ENCODE data around the gene KCNV2.
"Not testable (repeated sequence)": the region's sequence is repeated elsewhere in the genome, so short reads cannot be mapped to it uniquely, and the experiment has no call there.

The KCNV2 gene

DNA sequence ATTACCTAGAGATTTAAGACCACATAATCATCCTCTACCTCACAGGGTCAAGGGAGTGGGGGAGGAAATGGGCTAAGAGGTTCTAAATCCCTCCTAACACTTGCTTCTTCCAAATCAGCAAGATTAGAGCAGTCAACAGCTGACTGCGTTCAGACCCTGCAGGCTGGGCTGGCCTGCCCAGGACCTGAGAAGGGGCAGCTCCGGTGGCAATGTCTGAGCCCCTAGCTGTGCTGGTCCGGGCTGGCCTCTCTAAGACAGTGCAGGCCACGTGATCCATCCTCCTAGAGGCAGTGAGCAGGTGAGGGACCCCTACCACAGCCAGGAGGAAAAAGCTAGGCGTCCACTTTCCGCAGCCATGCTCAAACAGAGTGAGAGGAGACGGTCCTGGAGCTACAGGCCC is at the start of gene KCNV2:
Gene KCNV2 (plus strand): TSS at position 126 of the 400 bp plus-strand sequence. CDS start 230 bp downstream, at position 356.
- no peak for DNase-seq

DNA sequence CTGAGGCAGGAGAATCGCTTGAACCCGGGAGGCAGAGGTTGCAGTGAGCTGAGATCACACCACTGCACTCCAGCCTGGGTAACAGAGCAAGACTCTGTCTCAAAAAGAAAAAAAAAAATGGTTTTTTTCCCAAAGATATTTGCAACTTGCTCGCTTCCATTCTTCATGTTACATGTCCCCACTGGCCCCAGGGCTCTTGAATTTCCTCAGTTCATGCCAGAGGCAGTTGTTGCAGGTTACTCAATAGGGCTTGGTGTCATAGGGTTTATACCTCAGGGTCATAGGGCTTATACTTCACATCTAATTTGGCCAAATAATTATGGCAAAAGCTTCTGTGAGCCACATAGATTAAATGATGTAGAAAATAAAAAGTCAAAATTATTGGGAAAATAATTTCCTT is 44.1 kb upstream of the KCNV2 start:
- no peak for DNase-seq

DNA sequence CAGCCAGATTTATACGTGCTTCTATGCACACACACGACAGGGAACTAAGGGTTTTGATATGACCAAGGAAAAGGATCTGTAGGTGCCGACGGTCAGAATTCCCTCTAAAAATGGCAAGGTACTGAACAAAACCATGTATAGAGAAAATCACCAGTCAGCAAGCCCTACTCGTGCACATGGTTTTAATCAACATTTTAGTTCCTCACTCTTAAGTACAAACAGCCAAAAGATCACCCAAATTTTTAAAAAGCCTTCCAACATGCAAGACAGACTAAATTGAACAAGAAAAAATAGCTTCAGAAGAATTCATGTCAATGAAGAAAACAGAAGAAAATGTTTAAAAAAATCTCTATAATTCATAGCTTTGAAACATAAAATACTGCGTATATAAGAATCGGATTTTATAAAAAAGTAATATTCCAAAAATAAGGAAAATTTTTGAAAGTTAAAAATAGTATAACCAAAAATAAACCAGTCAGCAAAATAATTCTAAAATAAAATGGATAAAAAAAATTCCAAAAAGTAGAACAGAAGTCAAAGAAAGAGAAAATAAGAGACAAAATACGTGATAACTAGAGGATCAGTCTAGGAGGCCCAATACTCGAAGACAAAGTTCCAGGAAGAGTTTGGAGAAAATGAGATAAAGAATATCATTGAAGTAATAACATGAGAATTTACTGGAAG is 43.0 kb upstream of the KCNV2 start:
- no peak for DNase-seq

DNA sequence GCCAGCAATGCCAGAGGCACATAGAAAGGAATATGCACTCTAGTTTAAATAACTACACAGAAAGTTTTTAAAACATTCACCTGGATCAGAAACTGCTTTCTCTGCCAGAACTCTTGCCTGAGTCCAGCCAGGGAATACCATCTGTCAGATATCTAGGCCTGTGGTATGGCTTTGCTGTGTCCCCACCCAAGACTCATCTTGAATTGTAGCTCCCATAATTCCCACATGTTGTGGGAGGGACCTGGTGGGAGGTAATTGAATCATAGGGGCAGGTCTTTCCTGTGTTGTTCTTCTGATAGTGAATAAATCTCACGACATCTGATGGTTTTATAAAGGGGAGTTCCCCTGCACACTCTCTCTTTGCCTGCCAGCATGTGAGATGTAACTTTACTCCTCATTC is 41.5 kb upstream of the KCNV2 start:
- DNase-seq: no peak

DNA sequence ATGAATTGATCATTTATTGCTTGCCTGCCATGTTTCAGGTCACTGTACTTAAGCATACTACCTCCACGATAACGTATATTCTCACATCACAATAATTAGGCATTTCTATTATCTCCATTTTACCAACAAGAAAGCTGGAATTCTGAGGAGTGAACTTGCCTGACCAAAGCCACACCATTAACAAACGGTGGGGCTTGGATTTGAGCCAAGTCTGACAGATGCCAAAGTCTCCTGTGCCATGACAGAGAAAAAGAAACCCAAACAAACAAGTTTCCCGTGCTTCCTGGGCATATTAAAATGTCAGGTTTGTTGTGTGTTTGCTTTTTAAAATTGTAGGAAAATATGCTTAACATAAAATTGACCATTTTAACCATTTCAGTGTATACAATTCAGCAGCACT is 40.8 kb upstream of the KCNV2 start:
- DNase-seq: no peak

DNA sequence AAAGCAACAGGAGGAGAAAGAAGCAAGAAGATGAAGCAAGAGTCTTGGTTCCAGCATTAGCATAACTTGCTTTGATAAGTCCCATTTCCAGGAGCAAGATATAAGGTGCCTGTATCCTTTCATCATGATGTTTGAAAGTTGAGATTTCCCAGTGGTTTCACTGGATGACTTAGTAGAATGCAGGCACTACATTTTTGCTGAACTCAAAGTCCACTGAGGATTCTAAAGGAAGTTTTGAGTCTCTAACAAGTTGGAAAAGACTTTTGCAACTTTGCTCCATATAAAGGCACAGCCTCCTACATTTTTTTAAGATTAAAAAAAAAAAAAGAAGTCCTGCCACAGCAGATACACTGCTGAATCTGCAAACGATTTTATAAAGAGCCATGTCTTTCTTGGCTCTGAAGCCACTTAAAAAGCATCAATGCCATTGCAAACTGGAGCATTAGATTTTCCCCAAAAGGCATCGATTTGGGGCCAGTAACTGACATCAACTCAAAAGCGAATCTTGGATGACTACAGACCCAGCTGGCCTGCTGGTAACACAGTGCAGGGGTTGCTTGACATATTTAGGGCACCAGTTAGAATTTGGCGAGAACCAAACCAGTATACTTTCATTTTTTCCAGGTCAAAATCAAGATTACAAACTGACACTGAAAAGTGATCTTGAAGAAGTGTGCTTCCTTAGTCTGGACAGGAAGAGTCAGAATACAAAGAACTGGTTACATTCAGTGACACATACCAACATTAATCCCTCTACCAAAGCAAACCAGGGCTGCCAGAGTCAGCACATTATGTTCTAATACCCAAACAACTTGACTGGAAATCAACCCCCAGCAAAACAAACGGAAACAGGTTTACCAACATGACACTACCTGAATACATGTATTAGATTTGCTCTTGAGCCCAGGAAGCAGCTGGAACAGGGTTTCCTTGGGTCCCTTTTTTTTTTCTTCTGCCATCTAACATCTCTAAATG is 39.1 kb upstream of the KCNV2 start:
- DNase-seq: no peak

DNA sequence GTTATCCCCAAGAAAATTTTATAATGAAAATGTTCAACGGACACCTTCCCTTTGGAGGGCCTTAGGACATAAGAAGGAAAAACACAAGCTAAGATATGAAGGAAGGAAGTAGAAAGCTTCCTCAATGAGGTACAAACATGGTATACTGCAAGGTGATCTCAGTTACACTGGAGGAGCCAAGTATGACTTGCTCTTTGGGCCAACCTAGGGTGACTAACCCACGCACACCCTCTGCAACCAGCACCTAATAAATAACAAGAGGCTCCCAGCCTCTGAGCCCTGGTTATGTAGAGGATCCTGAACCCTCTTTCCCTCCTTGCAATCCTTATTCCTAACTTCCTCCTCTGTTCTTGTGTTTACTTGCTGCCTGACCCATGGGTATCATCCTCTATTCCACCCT is 38.3 kb upstream of the KCNV2 start:
- no peak for DNase-seq

DNA sequence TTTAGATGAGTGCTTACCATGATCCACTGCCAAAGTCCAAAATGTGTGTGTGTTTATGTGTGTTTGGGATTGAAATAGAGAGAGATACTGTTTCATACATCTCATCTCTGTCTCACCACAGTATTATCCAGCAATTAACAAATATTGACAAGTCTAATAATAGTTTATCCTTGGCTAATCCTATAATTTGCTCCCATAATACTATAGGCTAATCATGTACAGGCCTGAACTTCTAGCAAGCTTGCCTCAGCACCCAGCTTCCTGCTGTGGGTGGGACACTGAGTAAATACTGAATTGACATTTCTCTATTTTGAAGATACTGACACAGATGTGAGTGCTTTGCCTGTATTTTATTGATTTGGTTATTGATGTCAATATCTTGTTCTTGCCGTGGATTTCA is 35.3 kb upstream of the KCNV2 start:
- no peak for DNase-seq

DNA sequence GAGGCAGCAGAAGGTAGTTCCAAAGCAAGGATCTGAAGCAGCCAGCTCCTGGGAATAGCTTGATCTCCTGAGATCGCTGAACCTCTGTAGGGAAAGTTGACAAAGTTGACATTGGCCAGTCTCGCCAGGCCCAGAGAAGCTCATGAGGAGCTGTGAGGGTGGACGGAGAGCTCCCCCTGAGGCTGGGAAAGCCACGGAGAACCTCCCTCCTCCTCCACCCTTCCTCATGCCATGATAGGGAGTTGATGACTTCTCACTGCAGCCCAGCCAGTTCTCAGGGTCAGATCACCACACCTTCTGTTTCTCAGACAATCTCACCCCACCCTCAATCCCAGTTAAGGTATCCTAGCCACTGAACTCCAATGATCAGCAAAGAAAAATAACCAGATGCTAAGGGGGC is 30.4 kb upstream of the KCNV2 start:
- no peak for DNase-seq

DNA sequence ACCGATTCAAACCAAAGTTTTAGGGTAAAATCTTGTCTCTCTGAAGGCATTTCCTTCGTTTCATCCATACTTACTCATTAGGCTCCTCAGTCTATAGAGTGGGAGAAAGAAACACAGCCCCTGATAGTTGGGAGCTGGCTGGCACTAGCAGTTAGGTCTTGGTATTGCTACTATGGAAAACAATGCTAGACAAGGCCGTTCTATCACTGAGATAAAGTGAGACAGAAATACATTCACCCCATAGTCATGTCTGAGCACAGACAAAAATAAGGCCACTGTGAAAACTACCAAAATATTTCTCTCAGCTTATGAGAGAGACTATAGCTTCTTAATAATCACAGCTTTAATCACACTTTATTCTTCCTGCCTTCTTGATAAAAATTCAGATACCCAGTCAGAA is 28.7 kb upstream of the KCNV2 start:
- no peak for DNase-seq

DNA sequence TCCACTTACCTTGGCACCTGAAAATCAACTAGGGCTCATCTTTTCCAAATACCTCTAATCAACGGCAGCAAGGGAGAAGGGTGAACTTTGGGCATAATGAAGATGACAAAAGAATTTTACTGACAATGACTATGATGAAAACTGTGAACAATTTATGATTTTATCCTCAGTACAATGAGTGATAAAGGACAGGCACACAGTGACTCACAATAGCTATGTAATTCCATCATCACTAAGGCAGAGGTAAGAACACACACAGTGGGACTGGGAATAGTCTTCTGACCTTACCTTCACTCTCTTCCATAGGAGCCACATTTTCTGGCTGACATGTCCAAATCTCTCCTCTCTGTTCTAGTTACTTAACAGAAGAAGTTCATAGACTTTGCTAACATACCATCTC is 26.1 kb upstream of the KCNV2 start:
- DNase-seq: no peak

DNA sequence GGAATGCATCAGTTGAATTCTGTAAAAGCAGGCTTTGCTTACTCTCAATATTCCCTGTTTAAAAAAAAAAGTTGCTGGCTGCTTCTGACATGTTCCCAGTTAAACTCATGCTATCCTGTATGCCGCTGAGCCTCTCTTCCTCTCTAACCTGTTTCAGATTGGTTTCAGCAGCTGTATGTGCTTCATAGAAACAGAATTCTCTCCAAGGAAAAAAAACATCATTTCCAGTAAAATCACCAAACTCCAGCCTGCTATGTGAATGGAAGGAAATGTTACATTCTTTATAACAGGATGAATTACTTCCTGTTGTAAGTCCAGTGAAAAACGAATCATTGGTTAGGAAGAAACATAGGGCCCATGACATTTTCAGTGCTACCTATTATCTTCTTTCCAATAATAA is 25.7 kb upstream of the KCNV2 start:
- DNase-seq: no peak

DNA sequence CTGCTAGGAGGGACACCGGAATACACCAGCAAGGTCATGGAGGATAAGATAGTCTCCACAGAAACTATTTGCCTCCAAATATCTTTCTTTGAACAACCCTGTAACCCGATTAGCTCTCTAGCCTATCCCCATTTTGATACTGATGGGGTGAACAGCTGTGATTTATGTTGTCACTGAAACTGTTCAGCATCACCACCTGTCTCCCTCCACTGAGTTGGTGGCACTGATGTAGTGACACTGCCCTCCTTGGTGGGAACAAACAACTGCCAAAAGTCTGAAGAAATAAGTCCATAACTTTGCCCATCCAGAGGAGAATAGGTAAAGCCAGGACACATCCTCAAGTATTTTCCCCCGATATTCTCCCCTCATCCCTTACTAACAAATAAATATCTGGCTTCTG is 24.3 kb upstream of the KCNV2 start:
- DNase-seq: no peak

DNA sequence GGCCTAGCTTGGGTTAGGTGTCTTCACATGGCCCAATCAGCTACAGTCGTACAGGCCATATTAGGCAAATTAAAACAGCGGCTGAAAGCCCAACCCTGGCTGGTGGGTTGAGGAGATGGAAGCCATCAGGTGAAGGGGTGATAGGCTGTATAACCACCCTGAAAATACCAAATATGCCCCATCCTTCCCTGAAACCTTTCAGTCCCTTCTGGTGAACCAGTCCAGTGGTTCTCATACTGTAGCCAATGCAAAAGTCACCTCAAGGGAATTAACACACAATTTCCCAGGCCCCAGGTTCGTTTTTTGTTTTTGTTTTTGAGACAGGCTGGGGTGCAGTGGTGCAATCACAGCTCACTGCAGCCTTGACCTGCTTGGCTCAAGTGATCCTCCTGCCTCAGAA is 19.8 kb upstream of the KCNV2 start:
- DNase-seq: no peak

DNA sequence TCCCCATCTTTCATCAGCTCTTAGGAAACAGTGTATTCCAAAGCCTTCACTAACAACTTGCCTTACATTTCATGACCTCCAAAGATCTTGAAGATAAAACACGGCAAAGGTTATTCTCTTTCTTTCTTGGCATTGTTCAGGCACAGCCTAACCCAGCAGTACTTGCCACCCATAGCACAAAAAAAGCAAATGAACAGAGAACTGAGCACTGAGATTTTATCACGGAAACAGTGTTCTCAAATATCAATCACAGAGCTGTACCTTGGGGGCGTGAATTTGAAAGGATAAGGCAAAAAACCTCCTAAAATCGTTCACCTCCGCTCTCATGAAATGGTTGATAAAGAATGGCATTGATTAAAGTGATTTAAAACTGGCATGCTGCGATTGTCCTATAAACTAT is 16.9 kb upstream of the KCNV2 start:
- DNase-seq: no peak

DNA sequence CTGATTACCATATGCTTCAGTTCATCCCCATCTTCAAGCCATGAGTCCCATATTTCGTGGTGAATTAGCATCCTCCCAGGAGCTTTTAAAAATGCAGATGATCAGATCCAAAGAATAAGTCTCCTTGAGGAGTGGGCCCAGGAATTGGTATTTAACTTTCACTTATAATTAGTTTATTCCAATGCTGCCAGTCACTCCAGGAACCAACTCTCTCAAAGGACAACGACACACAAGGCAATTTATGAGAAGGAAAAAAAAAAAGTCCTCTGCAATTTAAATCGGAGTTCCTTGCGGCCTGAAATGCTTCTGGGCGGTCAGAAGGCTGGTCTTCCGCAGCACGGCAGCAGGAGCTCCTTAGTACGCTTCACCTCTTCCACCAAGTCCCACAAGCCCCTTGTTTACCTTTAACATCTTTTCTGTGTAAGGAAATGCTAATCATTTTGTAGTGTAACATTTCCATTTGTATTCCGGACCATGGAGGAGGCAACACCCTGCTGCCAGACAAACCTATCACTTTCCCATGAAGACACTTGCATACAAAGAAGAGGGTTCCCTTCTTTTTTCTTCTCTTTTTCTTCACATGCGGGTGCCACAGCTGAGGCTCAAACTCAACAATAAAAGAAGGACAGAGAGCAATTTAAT is 16.3 kb upstream of the KCNV2 start:
- no peak for DNase-seq

DNA sequence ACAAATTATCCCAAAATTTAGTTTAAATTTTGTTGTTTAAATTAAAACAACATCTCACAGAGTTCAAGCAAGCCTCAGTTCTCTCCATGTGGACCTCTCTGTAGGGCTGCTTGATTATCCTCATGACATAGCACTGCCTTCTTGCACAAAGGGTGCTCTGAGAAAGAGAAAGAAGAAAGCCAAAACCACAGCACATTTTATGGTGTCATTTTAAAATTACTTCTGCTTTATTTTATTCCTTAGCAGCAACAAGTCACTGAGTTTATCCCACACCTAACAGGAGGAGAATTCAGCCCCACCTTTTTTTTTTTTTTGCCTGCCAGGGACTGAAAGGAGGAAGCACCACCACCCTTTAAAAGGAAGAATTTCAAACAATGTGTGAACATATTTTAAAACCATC is 12.8 kb upstream of the KCNV2 start:
- DNase-seq: no peak

DNA sequence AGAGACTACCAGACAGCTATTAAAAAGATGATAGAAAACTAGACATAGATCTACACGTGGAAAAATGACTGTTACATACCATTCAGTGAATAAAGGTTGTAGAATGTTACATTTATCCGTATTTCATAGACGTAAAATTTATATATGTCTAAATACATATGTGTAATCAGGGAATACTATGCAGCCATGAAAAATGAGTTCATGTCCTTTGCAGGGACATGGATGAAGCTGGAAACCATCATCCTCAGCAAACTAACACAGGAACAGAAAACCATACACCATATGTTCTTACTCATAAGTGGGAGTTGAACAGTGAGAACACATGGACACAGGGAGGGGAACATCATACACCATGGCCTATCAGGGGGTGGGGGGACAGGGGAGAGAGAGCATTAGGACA is 10.1 kb upstream of the KCNV2 start:
- not testable (repeated sequence) for DNase-seq

DNA sequence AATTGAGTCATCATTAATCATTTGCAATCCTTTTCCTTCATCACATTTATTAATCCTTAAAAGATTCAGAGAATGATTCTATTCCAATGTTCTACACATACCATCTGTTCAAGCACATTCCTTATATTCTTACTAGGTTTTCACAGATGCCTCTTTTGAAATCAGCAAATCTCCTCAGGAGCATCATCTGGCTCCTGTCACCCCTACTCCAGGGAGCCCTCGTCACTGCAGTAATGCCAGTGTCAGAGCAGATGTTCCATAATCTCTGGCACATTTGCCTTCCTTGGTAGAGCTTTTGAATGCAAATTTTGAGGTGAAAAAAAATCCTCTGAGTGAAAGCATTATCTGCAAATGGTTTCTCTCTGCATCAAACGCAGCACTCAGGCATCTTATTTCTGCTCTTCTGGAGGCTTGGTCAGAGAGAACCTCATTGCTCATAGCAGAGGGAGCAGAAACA is 7.6 kb upstream of the KCNV2 start:
- DNase-seq: no peak

DNA sequence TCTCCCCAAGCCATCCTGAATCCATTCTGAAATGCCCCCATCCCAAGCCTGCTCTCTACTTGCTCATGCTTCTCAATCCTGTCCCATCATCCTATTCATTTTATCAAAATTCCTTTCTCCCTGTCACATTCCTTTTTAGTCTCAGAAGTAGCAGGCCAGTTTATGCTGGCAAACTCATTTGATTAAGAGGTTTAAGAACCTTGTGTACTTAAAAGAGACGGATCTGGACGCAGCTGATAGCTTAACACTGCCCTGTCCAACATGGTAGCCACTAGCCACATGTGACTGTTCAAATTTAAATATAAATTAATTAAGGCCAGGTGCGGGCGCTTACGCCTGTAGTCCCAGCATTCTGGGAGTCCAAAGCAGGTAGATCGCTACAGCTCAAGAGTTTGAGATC is 5.6 kb upstream of the KCNV2 start:
- no peak for DNase-seq

DNA sequence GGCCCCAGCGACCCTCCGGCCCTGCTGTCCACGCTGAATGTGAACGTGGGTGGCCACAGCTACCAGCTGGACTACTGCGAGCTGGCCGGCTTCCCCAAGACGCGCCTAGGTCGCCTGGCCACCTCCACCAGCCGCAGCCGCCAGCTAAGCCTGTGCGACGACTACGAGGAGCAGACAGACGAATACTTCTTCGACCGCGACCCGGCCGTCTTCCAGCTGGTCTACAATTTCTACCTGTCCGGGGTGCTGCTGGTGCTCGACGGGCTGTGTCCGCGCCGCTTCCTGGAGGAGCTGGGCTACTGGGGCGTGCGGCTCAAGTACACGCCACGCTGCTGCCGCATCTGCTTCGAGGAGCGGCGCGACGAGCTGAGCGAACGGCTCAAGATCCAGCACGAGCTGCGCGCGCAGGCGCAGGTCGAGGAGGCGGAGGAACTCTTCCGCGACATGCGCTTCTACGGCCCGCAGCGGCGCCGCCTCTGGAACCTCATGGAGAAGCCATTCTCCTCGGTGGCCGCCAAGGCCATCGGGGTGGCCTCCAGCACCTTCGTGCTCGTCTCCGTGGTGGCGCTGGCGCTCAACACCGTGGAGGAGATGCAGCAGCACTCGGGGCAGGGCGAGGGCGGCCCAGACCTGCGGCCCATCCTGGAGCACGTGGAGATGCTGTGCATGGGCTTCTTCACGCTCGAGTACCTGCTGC is 839 bp downstream of the KCNV2 start:
- DNase-seq: no peak

DNA sequence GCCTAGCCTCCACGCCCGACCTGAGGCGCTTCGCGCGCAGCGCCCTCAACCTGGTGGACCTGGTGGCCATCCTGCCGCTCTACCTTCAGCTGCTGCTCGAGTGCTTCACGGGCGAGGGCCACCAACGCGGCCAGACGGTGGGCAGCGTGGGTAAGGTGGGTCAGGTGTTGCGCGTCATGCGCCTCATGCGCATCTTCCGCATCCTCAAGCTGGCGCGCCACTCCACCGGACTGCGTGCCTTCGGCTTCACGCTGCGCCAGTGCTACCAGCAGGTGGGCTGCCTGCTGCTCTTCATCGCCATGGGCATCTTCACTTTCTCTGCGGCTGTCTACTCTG is 1.4 kb downstream of the KCNV2 start:
- no peak for DNase-seq

DNA sequence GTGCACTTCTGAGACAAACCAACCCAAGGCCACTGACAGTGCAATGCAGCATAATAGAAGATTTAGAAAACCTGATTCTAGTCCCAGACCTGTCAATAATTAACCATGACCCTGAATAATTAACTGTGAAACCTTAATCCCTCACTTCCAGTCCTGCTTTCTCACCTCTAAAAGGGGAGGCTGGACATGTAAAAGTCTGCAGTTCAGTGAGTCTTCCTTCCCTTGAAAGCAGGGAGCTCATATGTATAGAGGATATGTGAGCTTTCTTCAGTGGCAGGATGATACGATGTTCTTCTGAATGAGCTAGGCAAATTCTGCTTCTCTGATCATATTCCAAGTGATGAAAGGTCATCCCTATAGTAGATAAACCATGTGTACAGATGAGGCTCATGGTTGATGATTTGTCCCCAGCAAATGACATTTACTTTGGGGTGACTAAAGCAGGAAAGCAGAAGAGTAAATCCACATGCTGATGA is 2.9 kb downstream of the KCNV2 start:
- DNase-seq: no peak

Data from amniotic stem cell (primary cell).